ENCODE results near the gene ATP1B4.

DNA sequence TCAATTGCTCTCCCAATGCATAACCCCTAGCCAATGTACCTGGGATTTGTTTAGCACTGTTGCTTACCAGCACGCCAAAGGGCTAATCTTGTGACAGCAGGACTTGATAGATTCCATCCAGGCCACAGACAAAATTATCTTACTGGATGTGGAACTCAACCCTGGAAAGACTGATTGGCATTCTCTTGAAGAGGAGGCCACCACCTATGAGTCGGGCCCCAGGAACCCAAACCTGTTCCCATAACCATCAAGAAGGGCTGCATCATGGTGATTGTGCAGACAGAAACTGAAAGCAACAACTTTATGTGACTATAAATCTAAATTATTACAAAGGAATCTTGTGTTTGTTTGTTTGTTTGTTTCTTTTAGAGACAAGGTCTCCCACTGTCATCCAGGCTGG lies 30.8 kb upstream of the ATP1B4 start:
- TF ChIP-seq GATA2 (IDR thresholded peaks at IDR 0.05; ENCODE audit: low read depth, low read length), result no peak
- no peak for TF ChIP-seq GATA3 (IDR thresholded peaks at IDR 0.05; ENCODE audit: low read depth, low read length)
